ENCODE measurements around the gene SETD6. TPM values are rescaled to one million over a fixed set of nuclear protein-coding genes. Genes with fewer than 3 reads are reported as not detected.

The SETD6 gene
- total RNA-seq, 2 experiments from 2014 or later = 14.8 to 15.5 TPM

GRCh38 chr16:58519707-58520106, 4.4 kb downstream of the SETD6 start:
- Mint-ChIP-seq H3K4me3 (no peak overlapping the region), H3K27me3 (no peaks in the 10 kb centered on the region), H3K36me3 (ENCODE audit: low read depth) (peaks cover 59% of the 10 kb centered on the region), H3K9me3 (no peaks in the 10 kb centered on the region), H3K4me1 (ENCODE audit: low read depth) (peaks cover 25% of the 10 kb centered on the region), H3K27ac (peak overlapping the region; percentile 48)
- CTCF ChIA-PET = interaction anchor here (1.8 kb wide), 1 partner anchor 32 kb away, joined by 6 read pairs; no protein-coding TSS in a partner anchor
- no peak for TF ChIP-seq CTCF (IDR thresholded peaks at IDR 0.05)
- ATAC-seq (no peak), DNase-seq (no peak)
- POLR2A ChIA-PET = interaction anchor here (1.5 to 4.8 kb wide), 2 partner anchors 38 to 109 kb away, joined by 3 to 29 read pairs; partner anchors contain the start of gene CNOT1
- intact Hi-C loops (cut with micrococcal nuclease) = loop anchor here (5.0 to 10.0 kb wide), 2 partner anchors 213 to 245 kb away; partner anchors contain the start of gene GOT2

GRCh38 chr16:58530179-58530578, 14.9 kb downstream of the SETD6 start:
- Mint-ChIP-seq H3K9me3 (no peaks in the 10 kb centered on the region), H3K4me1 (ENCODE audit: low read depth) (no peaks in the 10 kb centered on the region), H3K36me3 (ENCODE audit: low read depth) (peaks cover 68% of the 10 kb centered on the region), H3K27ac (no peak overlapping the region), H3K4me3 (no peak overlapping the region), H3K27me3 (no peaks in the 10 kb centered on the region)
- intact Hi-C loops (cut with micrococcal nuclease) = no loop called here
- DNase-seq = no peak
- ChIA-PET CTCF (interaction anchor here (0.7 to 1.0 kb wide), 3 partner anchors 12 to 82 kb away, joined by 3 read pairs; no protein-coding TSS in a partner anchor), POLR2A (interaction anchor here (1.1 kb wide), 1 partner anchor 12 kb away, joined by 3 read pairs; no protein-coding TSS in a partner anchor)
- ATAC-seq = no peak
- no peak for TF ChIP-seq CTCF (IDR thresholded peaks at IDR 0.05)

GRCh38 chr16:58532414-58532813, 17.1 kb downstream of the SETD6 start:
- H3K9me3 Mint-ChIP-seq = no peaks in the 10 kb centered on the region
- H3K4me1 Mint-ChIP-seq (ENCODE audit: low read depth) = no peaks in the 10 kb centered on the region
- intact Hi-C loops (cut with micrococcal nuclease) = no loop called here
- ATAC-seq (no peak), DNase-seq (no peak)
- peaks cover 70% of the 10 kb centered on the region for H3K36me3 Mint-ChIP-seq (ENCODE audit: low read depth)
- TF ChIP-seq CTCF (IDR thresholded peaks at IDR 0.05) = no peak
- POLR2A ChIA-PET = interaction anchor here (1.2 kb wide), 2 partner anchors 11 to 30 kb away, joined by 3 to 5 read pairs; no protein-coding TSS in a partner anchor
- H3K4me3 Mint-ChIP-seq = no peak overlapping the region
- H3K27me3 Mint-ChIP-seq = no peaks in the 10 kb centered on the region
- no peak overlapping the region for H3K27ac Mint-ChIP-seq
- CTCF ChIA-PET = no interaction called here

GRCh38 chr16:58533751-58534470, 18.6 kb downstream of the SETD6 start:
- H3K4me1 Mint-ChIP-seq (ENCODE audit: low read depth) = no peaks in the 10 kb centered on the region
- POLR2A ChIA-PET = no interaction called here

More at GRCh38 chr16:58533751-58534470, 18.6 kb downstream of the SETD6 start:
- ATAC-seq = no peak
- Mint-ChIP-seq H3K36me3 (ENCODE audit: low read depth) (peaks cover 73% of the 10 kb centered on the region), H3K9me3 (no peaks in the 10 kb centered on the region), H3K27me3 (no peaks in the 10 kb centered on the region), H3K4me3 (no peak overlapping the region), H3K27ac (no peak overlapping the region)
- no peak for TF ChIP-seq CTCF (IDR thresholded peaks at IDR 0.05)
- intact Hi-C loops (cut with micrococcal nuclease) = no loop called here
- no peak for DNase-seq
- CTCF ChIA-PET = no interaction called here
